Measurements from ENCODE around the gene KRT81. TPM values are rescaled to one million over a fixed set of nuclear protein-coding genes. Genes with fewer than 3 reads are reported as not detected.

The KRT81 gene
- total RNA-seq, 3 donors from 2014 or later = not detected

DNA sequence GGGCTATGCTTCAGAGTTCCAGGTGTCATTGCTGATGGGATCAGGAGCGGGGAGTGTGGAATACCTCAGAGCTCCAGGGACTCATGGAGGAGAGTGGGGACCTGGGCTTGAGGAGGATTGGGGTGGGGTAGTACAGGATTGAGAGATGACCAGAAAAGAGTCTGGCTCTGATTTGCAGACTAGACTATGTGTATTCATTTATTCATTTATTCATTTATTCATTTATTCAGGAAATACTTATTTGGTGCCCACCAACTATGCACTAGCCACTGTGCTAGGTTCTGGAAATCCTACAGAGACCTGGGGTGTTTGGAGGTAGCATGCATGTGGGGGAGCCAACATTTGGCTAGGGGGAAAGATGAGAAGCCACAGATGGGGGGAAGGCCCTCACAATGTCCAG lies 30.7 kb upstream of the KRT81 start:
- no peaks in the 10 kb centered on the region for H3K36me3 ChIP-seq (ENCODE audit: low read depth)
- intact Hi-C loops (cut with DNase I, micrococcal nuclease) = no loop called here
- DNase-seq = no peak
- H3K4me1 ChIP-seq (ENCODE audit: low read depth) = no peaks in the 10 kb centered on the region
- H3K9me3 ChIP-seq = no peaks in the 10 kb centered on the region
- ATAC-seq = no peak
- TF ChIP-seq, protein P1, sequence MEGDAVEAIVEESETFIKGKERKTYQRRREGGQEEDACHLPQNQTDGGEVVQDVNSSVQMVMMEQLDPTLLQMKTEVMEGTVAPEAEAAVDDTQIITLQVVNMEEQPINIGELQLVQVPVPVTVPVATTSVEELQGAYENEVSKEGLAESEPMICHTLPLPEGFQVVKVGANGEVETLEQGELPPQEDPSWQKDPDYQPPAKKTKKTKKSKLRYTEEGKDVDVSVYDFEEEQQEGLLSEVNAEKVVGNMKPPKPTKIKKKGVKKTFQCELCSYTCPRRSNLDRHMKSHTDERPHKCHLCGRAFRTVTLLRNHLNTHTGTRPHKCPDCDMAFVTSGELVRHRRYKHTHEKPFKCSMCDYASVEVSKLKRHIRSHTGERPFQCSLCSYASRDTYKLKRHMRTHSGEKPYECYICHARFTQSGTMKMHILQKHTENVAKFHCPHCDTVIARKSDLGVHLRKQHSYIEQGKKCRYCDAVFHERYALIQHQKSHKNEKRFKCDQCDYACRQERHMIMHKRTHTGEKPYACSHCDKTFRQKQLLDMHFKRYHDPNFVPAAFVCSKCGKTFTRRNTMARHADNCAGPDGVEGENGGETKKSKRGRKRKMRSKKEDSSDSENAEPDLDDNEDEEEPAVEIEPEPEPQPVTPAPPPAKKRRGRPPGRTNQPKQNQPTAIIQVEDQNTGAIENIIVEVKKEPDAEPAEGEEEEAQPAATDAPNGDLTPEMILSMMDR (IDR thresholded peaks at IDR 0.05) = no peak
- H3K4me3 ChIP-seq = no peak overlapping the region

DNA sequence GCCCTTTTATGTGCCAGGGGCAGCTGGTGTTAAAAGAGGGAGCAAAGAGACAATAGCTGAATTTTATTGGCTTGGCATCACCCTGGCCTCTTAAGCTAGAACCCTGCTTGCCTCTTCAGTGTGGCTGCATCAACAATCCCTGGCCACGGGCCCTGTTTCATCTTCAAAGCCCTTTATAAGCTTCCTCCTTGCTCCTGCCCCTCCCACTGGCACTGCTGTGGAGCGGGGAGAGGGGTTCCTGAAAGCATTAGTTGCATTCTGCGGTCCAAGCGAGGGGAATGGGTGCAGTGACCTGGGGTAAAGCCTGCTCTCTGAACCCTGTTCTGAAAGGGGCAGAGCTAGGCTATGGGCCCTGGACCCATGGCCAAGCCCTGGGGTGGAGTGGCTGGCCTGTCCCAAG lies 30.1 kb upstream of the KRT81 start:
- Histone ChIP-seq H3K36me3 (ENCODE audit: low read depth) (no peaks in the 10 kb centered on the region), H3K4me3 (no peak overlapping the region), H3K9me3 (no peaks in the 10 kb centered on the region), H3K4me1 (ENCODE audit: low read depth) (no peaks in the 10 kb centered on the region)
- ATAC-seq = no peak
- TF ChIP-seq, protein P1 (IDR thresholded peaks at IDR 0.05) = no peak
- DNase-seq = no peak
- intact Hi-C loops (cut with DNase I, micrococcal nuclease) = no loop called here

DNA sequence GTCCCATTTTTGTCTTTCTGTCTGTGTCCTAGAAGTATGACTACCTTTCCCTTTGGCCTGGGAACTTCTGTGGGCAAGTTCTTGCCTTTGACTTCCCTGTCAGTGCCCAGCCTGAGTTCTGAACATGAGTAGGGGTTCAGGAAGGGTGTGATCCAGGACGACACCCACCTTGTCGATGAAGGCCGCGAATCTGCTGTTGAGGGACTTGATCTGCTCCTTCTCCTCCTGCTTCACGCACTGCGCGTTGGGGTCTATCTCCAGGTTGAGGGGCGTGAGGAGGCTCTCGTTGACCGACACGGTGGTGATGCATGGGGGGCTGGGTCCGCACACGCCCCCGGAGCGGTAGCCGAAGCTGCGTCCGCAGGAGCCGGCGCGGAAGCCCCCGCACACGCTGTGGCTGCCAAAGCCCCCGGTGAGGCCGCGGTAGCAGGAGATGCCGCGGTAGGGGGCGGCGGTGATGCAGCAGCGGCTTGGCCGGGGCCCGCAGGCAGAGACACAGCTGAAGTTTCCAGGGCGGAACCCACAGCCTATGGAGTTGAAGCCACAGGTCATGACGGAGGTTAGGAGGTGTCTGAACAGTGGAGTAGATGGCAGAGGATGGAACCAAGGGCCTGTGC lies 29.6 kb upstream of the KRT81 start, which contains the start of gene KRT83:
TSS of gene KRT83 (minus strand) at position 615 of the 617 bp plus-strand sequence. CDS start at position 552, 63 bp downstream.
- intact Hi-C loops (cut with DNase I, micrococcal nuclease) = no loop called here
- Histone ChIP-seq H3K4me1 (ENCODE audit: low read depth) (no peaks in the 10 kb centered on the region), H3K36me3 (ENCODE audit: low read depth) (no peaks in the 10 kb centered on the region), H3K9me3 (no peaks in the 10 kb centered on the region), H3K4me3 (no peak within 1 kb of the TSS)
- ATAC-seq = no peak
- TF ChIP-seq, protein P1 (IDR thresholded peaks at IDR 0.05) = no peak
- DNase-seq = no peak

DNA sequence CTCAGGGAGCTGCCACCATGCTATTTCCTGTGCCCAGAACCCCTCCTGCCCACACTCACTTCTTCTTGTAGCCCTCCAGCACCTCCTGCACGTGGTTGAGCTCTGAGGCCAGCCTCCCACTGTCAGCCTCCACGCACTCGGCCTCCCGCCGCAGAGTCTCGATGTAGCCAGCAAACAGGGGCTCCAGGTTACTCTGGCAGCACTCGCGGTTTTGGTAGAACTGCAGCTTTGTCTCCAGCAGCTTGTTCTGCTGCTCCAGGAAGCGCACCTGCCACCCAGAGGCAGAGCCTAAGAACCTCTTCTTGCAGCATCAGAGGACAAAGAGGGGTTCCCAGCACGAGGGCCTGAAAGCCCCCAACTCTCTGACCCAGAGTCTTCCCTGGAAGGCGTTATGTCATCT lies 27.8 kb upstream of the KRT81 start:
- Histone ChIP-seq H3K9me3 (no peaks in the 10 kb centered on the region), H3K4me3 (no peak overlapping the region), H3K4me1 (ENCODE audit: low read depth) (no peaks in the 10 kb centered on the region), H3K36me3 (ENCODE audit: low read depth) (no peaks in the 10 kb centered on the region)
- intact Hi-C loops (cut with DNase I, micrococcal nuclease) = no loop called here
- DNase-seq (no peak), ATAC-seq (no peak)
- TF ChIP-seq, protein P1 (IDR thresholded peaks at IDR 0.05) = no peak

DNA sequence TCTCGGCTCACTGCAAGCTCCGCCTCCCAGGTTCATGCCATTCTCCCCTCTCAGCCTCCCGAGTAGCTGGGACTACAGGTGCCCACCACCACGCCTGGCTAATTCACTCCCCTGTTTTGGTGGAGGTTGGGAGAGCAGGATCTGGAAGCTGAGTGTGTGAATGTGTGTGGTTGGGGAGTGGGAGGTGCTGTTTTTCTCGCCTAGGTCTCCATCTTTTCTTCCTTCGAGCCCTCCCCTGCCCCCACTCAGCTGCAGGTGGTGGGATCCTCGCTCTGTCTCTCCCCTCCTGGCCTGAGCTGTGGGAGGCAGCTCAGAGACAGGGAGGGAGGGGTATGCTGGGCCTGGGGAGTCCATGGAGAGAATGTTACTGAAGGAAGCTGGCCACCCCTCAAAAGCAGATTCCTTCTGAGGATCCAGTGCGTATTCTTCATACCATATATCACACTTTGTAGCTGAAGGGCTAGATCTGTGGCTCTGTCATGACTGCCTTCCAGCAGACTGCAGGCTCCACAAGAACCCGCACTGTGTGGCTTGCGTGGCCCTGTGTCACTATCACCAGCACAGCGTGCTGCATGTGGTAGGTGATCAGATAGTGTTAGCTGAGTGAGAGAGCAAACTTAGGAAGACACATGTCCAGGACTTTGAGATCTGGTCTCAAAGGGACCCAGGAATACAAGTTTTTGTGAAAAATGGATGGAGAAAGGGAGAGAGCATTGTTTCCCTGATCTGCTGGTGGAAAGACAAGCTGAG lies 27.1 kb upstream of the KRT81 start:
- no peak for ATAC-seq
- intact Hi-C loops (cut with DNase I, micrococcal nuclease) = no loop called here
- no peaks in the 10 kb centered on the region for H3K36me3 ChIP-seq (ENCODE audit: low read depth)

More for the DNA sequence above, 27.1 kb upstream of the KRT81 start:
- no peaks in the 10 kb centered on the region for H3K4me1 ChIP-seq (ENCODE audit: low read depth)
- no peak overlapping the region for H3K4me3 ChIP-seq
- TF ChIP-seq, protein P1 (IDR thresholded peaks at IDR 0.05) = no peak
- no peaks in the 10 kb centered on the region for H3K9me3 ChIP-seq
- DNase-seq = no peak

All from mucosa of descending colon (tissue), 3 donors.